Endothelial cell of umbilical vein (primary cell): ENCODE data around the gene SMCP.

Experiments
- CTCF ChIP-seq, 2 donors: IDR thresholded peaks; 1 replicate in 1 of 2; 2 replicates in 1 of 2; pipeline ENCODE4 v1.5.1; 2011; ENCODE audit warnings: low read length in 2 of 2, mild to moderate bottlenecking in 2 of 2, moderate library complexity in 2 of 2, control low read depth in 1 of 2, inconsistent platforms in 1 of 2, low read depth in 1 of 2; ENCODE audit not compliant: insufficient read depth in 1 of 2; ENCODE audit errors: extremely low read depth in 1 of 2
- EZH2 ChIP-seq: IDR thresholded peaks from 2 replicates; pipeline ENCODE4 v1.6.1; 2012; ENCODE audit warnings: borderline replicate concordance, low read depth, mild to moderate bottlenecking, moderate library complexity, low read length, inconsistent platforms; ENCODE audit not compliant: severe bottlenecking
- POLR2AphosphoS5 ChIP-seq: IDR thresholded peaks from 2 replicates; pipeline ENCODE4 v1.6.1; 2012; ENCODE audit warnings: low read depth, mild to moderate bottlenecking, control low read depth, low read length, moderate library complexity; ENCODE audit not compliant: insufficient read depth

- TF ChIP-seq CTCF (IDR thresholded peaks at IDR 0.05; ENCODE audit: extremely low read depth in 1 of 2, insufficient read depth in 1 of 2, low read depth in 1 of 2, low read length in 2 of 2) = no peak
- no peak for TF ChIP-seq POLR2AphosphoS5
- no peak for TF ChIP-seq EZH2
Measured at GRCh38 chr1:152884506-152884905, 6.4 kb downstream of the SMCP start.
